Dendritic cell treated with granulocyte-macrophage colony-stimulating factor and Interleukin-4, amounts not matched to agents 40 ng/mL and 50 ng/mL, for 4 days (primary cell): ENCODE data around the gene SDF4.

Experiments
- H3K27ac Mint-ChIP-seq: one replicate; pipeline ENCODE4 v1.8.0; 2022; ENCODE audit warnings: mild to moderate bottlenecking, mixed read lengths
- H3K27me3 Mint-ChIP-seq: one replicate; pipeline ENCODE4 v1.8.0; 2022; ENCODE audit warnings: mild to moderate bottlenecking, mixed read lengths
- H3K36me3 Mint-ChIP-seq: one replicate; pipeline ENCODE4 v1.8.0; 2022; ENCODE audit warnings: low read depth, mixed read lengths
- H3K4me1 Mint-ChIP-seq: one replicate; pipeline ENCODE4 v1.8.0; 2022; ENCODE audit warnings: low read depth, mixed read lengths
- H3K4me3 Mint-ChIP-seq: one replicate; pipeline ENCODE4 v1.8.0; 2022; ENCODE audit warnings: mild to moderate bottlenecking, moderate library complexity, mixed read lengths
- H3K9me3 Mint-ChIP-seq: one replicate; pipeline ENCODE4 v1.8.0; 2022; ENCODE audit warnings: mixed read lengths
- intact Hi-C: fragments of 100-400 bp; cut with micrococcal nuclease; formaldehyde crosslinking; loops from one replicate; pipeline ENCODE4 v1.15.0; 2022

SDF4 gene

DNA sequence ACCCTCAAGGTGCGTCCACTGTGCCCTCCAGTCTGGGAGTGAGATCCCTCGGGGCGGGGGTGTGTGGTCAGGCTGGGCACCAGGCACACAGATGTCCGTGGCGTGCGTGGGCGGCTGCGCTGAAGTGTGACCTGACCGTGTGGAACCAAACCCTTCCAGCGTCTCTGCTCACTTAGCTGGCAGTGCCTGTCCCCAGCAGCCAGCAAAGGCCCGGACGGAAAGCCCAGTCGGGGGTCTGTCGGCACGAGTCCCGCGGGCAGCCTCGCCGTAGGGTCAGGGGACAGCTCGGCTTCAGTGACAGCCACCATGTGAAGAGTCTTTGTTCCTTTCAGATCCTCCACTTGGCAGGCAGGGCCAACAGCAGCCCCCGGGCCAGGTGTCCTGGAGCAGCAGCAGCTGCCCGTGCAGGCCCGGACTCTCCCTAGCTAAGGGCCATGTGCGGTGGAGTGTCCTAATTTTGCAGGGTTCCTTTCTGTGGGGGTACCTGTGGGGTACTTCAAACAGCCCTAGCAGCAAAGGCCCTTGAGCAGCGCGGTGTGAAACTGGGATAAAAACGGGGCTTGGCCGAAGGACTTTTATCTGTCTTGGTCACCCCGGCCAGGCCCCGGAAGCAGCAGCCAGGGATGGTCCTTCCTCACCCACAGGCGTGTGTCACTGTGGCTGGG, 46.6 kb downstream of the SDF4 start:
- no peak overlapping the region for H3K4me3 Mint-ChIP-seq
- H3K27ac Mint-ChIP-seq, result no peak overlapping the region
- no peaks in the 10 kb centered on the region for H3K36me3 Mint-ChIP-seq
- intact Hi-C loops, result no loop called here
- H3K9me3 Mint-ChIP-seq, result no peaks in the 10 kb centered on the region
- peaks cover 9% of the 10 kb centered on the region for H3K4me1 Mint-ChIP-seq
- peaks cover 22% of the 10 kb centered on the region for H3K27me3 Mint-ChIP-seq

DNA sequence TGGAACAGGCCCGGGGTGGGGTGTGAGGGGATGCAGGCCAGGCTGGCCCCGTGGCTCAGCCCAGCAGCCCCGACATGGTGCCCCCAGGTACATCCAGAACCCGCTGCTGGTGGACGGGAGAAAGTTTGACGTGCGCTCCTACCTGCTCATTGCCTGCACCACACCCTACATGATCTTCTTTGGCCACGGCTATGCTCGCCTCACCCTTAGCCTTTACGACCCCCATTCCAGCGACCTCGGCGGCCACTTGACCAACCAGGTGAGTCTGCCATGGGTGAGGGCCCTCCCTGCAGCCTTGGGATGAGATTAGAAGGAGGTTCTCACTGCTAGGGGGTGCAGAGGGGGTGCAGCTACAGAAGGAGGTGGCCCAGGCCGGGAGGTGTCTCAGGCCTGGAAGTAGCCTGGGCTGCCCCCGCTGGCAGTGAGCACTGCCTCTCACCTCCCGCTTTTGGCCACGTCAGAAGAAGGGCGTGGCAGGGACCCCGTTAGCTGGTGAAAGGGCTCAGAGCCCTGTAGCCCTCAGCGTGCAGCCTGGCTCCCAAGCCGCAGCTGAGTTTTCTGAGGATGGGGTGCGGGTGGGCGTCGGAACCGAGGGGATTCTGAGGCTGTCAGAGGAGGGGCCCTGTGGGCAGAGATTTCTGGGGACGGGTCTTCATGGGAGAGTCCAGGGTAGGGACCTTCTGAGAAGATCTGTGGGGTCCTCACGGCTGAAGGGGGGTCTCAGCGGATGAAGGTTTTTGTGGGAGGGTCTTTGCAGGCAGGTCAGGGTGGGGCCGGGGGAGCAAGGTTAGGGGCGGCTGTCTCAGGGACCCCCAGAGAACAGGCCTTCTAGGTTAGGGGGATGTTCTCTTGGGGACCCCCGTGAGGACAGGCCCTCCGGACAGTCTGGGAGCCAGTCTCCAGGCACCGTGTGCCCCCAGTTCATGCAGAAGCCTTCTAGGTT, 47.7 kb downstream of the SDF4 start:
- Mint-ChIP-seq H3K27me3 (peaks cover 22% of the 10 kb centered on the region), H3K4me3 (no peak overlapping the region), H3K4me1 (peaks cover 3% of the 10 kb centered on the region), H3K36me3 (no peaks in the 10 kb centered on the region), H3K9me3 (no peaks in the 10 kb centered on the region), H3K27ac (no peak overlapping the region)
- intact Hi-C loops, result no loop called here

DNA sequence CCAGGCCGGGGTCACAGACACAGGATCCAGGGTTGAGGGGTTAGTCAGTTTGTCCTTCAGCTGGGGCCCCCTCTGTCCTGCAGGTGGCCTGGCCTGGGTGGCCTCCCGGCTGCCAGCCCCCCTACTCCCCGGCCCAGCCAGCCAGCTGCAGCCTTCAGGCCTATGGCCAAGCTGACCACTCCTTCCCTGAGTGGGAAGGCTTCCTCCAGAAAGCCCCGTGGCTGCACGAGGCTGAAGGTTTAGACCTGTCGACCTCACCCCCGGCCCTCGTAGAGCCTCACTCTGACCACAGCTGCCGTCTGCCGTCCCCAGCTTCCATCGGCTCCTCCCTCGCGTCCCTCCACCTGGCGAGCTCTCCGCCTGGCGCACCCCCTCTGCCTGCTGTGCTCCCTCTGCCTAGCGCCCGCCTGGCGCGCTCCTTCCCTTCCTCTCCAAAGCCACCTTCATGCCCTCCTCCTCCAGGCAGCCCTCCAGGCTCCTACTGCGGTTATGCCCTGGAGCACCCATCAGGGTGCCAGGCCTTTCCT, 48.5 kb downstream of the SDF4 start:
- H3K36me3 Mint-ChIP-seq, result no peaks in the 10 kb centered on the region
- H3K27ac Mint-ChIP-seq, result no peak overlapping the region
- H3K4me3 Mint-ChIP-seq, result no peak overlapping the region
- peaks cover 22% of the 10 kb centered on the region for H3K27me3 Mint-ChIP-seq
- H3K4me1 Mint-ChIP-seq, result no peaks in the 10 kb centered on the region
- H3K9me3 Mint-ChIP-seq, result no peaks in the 10 kb centered on the region
- intact Hi-C loops, result no loop called here

DNA sequence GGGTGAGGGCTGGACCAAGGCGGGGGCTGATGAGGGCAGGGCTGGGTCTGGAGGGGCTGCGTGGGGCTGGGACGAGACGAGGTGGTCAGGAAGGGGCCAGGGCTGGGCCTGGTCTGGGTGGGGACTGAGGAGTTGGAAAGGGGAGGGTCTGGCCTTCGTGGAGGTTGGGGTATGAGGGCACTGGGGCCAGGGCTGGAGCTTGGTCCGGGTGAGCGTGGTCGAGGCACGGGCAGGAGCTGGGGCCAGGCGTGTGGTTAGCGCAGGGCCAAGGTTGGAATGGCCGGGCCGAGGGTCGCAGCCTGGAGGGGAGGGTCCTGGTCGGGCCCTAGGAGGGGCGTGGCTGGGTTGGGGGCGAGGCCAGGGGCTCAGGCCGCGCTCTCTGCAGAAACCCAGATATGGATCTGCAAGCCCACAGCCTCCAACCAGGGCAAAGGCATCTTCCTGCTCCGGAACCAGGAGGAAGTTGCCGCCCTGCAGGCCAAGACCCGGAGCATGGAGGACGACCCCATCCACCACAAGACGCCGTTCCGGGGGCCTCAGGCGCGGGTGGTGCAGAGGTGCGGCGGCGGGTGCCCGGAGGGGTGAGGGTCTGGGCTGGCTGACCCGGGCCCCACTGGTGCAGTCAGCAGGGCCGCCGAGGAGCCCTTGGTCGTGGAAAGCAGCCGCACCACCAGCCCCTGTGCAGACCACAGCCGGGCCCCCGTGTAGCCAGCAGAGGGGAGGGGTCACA, 49.1 kb downstream of the SDF4 start:
- H3K27me3 Mint-ChIP-seq, result peaks cover 28% of the 10 kb centered on the region
- H3K27ac Mint-ChIP-seq, result no peak overlapping the region
- no peaks in the 10 kb centered on the region for H3K9me3 Mint-ChIP-seq
- H3K4me1 Mint-ChIP-seq, result no peaks in the 10 kb centered on the region
- intact Hi-C loops, result no loop called here
- no peaks in the 10 kb centered on the region for H3K36me3 Mint-ChIP-seq
- H3K4me3 Mint-ChIP-seq, result no peak overlapping the region

DNA sequence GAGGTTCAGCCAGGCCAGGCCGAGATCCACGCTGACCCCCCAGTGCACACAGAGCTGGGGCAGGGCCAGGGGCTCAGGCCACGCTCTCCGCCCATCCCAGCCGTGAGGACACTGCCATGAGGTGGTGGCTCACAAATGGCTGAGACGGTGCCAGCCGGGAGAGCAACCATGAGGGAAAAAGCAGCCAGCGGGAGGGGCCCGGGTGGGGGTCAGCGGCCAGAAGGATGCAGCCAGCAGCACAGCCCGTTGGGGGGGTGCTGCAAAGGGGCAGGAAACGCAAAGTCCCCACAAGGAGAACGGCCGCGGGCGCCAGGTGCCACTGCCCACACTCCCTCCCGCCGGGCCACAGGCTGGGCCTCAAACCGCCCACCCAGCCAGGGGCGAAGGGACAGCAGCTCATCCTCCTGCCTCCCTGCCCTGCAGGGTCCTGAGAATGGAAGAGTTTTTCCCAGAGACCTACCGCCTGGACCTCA, 49.8 kb downstream of the SDF4 start:
- Mint-ChIP-seq H3K4me1 (no peaks in the 10 kb centered on the region), H3K9me3 (no peaks in the 10 kb centered on the region), H3K27ac (no peak overlapping the region), H3K27me3 (peaks cover 32% of the 10 kb centered on the region), H3K4me3 (no peak overlapping the region), H3K36me3 (no peaks in the 10 kb centered on the region)
- intact Hi-C loops, result no loop called here

DNA sequence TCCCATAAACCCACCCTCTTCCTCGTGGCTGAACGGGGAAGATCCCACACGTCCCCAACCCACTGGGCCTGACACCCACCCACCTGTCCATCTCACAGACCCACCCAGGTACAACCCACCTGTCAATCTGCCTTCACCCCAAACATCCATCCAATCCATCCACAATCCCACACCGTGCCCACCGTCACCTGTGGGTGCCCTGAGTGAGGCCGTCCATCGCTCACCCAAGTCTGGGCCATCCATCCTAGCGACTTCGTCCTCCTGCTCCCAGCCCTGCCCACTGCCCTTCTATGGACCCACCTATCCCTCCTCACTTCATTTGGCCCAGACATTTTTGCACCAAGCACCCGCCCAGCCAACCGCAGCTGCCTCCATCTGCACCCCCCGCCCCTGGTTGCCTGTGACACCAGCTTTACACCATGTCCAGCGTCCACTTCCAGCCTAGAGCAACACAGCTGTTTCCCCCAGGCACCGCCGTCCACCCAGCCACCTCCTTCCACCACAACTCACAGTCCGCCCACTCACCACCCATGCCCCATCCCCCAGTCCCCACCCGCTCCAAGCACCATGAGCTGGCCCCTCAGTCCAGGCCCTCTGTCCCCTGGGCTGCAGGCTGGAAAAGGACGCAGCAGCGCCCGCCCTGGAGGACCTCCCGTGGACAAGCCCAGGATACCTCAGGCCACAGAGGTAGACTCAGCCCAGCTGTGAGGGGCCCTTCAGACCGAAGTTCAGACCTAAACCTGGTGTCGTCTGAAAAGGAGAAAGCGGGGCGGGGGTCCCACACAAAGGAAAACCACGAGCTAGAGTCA, 50.5 kb downstream of the SDF4 start:
- no peaks in the 10 kb centered on the region for H3K4me1 Mint-ChIP-seq
- H3K9me3 Mint-ChIP-seq, result no peaks in the 10 kb centered on the region
- peaks cover 37% of the 10 kb centered on the region for H3K27me3 Mint-ChIP-seq
- no peaks in the 10 kb centered on the region for H3K36me3 Mint-ChIP-seq
- intact Hi-C loops, result no loop called here
- no peak overlapping the region for H3K27ac Mint-ChIP-seq
- no peak overlapping the region for H3K4me3 Mint-ChIP-seq

DNA sequence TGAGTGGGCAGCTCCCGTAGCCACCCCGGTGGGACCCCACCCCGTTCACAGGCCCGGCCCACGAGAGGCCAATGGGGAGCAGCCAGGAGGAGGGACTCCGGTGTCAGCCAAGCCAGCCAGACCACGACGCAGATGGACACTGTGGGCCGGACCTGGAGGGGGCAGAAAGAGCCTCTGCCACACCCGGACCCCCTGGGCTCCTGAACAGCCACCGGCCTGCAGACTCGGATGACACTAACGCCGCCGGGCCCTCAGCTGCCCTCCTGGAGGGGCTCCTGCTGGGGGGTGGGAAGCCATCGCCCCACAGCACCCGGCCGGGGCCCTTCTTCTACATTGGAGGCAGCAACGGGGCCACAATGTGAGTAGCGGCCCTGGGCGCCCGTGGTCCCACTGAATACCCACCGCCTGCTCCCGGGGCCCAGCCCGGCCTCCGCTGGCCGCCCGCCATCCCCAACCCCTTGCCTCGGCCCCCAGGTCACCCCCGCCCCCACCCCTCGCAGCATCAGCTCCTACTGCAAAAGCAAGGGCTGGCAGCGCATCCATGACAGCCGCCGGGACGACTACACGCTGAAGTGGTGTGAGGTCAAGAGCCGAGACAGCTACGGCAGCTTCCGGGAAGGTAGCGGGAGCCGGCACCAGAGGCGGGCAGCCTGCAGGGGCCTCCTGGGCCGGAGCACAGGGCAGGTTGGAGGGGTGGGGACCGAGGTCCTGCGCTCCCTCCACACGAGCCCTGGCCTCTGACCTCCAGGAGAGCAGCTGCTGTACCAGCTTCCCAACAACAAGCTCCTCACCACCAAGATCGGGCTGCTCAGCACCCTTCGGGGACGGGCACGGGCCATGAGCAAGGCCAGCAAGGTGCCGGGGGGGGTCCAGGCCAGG, 51.6 kb downstream of the SDF4 start:
- Mint-ChIP-seq H3K4me1 (no peaks in the 10 kb centered on the region), H3K27ac (no peak overlapping the region), H3K9me3 (no peaks in the 10 kb centered on the region), H3K4me3 (no peak overlapping the region), H3K27me3 (peaks cover 44% of the 10 kb centered on the region), H3K36me3 (no peaks in the 10 kb centered on the region)
- intact Hi-C loops, result no loop called here

DNA sequence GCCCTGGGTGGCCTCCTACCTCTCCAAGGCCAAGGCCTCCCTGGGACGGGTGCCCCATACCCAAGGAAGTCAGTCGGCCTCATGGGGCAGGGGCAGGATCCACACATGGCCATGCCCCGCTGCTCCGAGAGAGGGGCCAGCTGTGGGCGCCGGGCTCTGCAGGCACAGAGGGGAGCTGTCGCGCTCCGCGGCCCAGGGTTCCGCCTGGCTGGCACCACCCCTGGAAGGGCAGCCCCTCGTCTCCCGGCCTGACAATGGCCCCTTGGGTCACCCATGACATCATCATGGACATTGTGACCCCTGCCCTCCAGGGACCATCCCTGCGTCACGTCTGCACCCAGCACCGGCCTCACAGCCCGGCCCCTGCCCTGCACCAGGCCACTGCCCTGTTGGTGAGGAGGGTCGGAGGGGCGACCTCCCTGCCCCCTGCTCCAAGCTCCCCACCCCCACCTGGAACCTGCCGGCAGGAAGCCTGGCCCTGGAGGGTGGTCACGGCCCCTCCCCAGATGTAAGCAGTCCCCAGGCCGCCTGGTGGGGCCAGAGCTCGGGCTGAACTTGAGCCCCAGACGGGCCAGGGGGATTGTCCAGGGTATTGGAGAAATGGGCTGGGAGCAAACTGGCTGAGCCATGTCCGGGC, 52.3 kb downstream of the SDF4 start:
- no peak overlapping the region for H3K27ac Mint-ChIP-seq

DNA sequence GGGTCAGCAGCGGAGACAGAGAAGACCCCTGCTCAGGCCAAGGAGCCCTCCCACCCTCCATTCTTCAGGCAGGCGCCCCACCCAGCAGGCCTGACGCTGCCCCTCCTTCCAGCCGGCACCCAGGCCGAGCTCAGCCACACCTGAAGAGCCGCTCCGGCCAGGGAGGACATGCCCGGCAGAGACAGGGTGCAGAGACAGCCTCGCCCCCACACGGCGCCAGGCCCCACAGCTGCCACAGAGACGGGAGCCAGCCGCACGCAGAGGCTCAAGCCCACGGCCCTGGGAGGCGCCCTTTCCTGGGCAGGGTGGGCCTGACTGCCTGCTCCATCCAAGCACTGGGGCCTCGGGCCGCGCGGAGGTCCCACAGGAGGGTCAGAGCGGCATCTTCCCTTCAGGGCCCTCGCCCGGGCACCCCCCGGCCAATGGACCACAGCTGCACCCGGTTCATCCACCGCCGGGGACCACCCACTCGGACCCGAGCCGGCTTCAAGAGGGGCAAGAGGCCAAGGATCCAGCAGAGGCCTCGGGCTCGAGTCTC, 52.9 kb downstream of the SDF4 start:
- intact Hi-C loops, result no loop called here
- no peaks in the 10 kb centered on the region for H3K36me3 Mint-ChIP-seq
- no peaks in the 10 kb centered on the region for H3K9me3 Mint-ChIP-seq
- H3K27me3 Mint-ChIP-seq, result peaks cover 53% of the 10 kb centered on the region
- H3K27ac Mint-ChIP-seq, result no peak overlapping the region
- no peaks in the 10 kb centered on the region for H3K4me1 Mint-ChIP-seq
- no peak overlapping the region for H3K4me3 Mint-ChIP-seq

More for the DNA sequence above, 52.3 kb downstream of the SDF4 start:
- H3K36me3 Mint-ChIP-seq, result no peaks in the 10 kb centered on the region
- H3K27me3 Mint-ChIP-seq, result peaks cover 49% of the 10 kb centered on the region
- no peaks in the 10 kb centered on the region for H3K4me1 Mint-ChIP-seq
- no peak overlapping the region for H3K4me3 Mint-ChIP-seq
- intact Hi-C loops, result no loop called here
- no peaks in the 10 kb centered on the region for H3K9me3 Mint-ChIP-seq

DNA sequence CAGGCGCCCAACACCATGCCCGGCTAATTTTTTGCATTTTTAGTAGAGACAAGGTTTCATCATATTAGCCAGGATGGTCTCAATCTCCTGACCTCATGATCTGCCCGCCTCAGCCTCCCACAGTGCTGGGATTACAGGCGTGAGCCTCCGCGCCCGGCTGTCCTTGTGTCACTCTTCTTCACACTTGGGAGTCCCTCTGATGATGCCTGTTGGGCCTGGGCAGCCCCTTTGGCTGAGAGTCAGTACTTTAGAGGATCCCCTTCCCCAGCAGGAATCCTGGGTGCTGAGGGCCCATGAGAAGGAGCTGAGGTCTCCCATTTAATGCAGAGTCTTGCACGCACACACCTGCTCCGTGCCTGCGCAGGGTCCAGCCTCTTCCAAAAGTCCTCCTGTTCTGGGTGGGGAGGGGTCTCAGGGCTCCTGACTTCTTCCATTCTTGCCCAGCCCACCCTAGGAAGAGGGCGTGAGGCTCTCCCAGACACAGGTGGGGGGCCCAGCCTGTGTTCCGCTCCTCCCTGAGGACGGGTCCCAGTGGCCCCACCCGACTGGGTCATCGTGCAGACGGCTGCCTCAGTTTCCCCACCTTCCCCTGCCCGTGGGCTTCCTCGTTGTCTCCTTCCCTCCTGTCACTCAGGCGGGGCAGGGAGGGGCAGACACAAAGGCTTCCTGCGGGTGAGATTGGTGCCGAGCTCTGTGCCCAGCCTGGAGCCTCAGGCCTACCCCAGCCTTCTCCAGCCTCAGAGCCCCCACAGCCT, 54.2 kb downstream of the SDF4 start:
- Mint-ChIP-seq H3K9me3 (no peaks in the 10 kb centered on the region), H3K4me3 (no peak overlapping the region), H3K27ac (no peak overlapping the region), H3K27me3 (peaks cover 56% of the 10 kb centered on the region), H3K36me3 (no peaks in the 10 kb centered on the region), H3K4me1 (no peaks in the 10 kb centered on the region)
- intact Hi-C loops, result no loop called here

DNA sequence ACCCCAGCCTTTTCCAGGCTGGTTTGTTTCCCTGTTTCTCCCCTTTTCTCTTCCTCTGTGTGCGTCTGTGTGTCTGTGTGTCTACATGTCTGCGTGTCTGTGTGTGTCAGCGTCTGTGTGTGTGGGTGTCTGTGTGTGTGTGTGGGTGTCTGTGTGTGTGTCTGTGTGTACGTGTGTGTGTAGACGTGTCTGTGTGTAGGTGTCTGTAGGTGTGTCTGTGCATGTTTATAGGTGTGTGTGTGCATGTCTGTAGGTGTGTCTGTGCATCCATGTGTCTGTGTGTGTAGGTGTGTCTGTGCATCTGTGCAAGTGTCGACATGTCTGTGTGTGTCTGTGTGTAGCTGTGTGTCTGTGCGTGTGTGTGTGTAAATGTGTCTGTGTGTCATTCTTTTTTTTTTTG, 54.9 kb downstream of the SDF4 start:
- no peaks in the 10 kb centered on the region for H3K36me3 Mint-ChIP-seq
- intact Hi-C loops, result no loop called here
- H3K4me1 Mint-ChIP-seq, result no peaks in the 10 kb centered on the region
- H3K9me3 Mint-ChIP-seq, result no peaks in the 10 kb centered on the region
- H3K27me3 Mint-ChIP-seq, result peaks cover 55% of the 10 kb centered on the region
- no peak overlapping the region for H3K4me3 Mint-ChIP-seq
- no peak overlapping the region for H3K27ac Mint-ChIP-seq
